HTERT RPE-1 (cell line): ENCODE data around the gene ACAA2.

Experiments used
- in situ Hi-C: fragments of 300-500 bp; cut with MboI; formaldehyde crosslinking; loops from 4 replicates; pipeline ENCODE4 v1.14.3; 2020; ENCODE audit warnings: low sequenced_read_pairs

ACAA2 gene, protein sequence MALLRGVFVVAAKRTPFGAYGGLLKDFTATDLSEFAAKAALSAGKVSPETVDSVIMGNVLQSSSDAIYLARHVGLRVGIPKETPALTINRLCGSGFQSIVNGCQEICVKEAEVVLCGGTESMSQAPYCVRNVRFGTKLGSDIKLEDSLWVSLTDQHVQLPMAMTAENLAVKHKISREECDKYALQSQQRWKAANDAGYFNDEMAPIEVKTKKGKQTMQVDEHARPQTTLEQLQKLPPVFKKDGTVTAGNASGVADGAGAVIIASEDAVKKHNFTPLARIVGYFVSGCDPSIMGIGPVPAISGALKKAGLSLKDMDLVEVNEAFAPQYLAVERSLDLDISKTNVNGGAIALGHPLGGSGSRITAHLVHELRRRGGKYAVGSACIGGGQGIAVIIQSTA

DNA sequence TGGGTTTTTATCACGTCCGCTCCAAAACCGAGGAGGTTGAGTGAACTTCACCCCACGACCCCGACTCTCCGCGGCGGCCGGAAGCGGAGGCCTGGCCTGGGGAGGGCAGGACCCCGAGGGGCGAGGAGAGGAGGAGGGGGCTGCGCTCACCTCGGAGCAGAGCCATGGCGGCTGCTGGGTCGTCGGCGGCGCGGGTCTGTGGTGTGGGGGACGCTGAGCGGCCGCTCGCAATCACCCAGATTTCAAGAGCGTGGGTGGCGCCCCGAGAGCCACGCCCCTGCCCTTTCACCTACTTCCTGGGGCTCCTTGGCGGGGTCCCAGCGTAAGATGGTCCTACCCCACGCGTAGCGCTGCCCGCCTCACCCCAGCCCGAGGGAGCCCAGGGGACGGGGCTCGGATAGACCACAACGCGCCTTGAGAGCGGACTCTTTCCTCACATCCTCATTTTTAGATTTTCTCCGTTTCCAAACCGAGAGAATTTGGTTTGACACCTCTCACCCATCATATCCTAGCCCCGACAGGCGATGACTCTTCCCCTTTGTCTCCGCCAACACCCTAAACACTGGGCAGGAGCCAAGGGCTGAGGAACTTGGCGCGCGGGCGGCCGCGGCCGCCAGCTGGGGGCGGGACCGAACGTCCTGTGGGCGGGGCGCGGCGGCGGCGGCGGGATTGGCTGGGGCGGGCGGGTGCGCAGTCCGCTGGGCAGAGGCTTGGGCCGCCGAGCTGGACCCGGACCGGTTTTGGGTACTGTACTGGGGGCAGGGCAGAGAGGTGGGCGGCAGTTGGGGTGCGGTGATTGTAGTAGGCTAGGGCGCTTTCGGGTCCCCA lies at the start of gene ACAA2:
Gene ACAA2, minus strand, starts transcription at position 215 of the 828 bp plus-strand sequence. Its CDS starts 49 bp downstream, at position 166.
- in situ Hi-C loops: no loop called here

DNA sequence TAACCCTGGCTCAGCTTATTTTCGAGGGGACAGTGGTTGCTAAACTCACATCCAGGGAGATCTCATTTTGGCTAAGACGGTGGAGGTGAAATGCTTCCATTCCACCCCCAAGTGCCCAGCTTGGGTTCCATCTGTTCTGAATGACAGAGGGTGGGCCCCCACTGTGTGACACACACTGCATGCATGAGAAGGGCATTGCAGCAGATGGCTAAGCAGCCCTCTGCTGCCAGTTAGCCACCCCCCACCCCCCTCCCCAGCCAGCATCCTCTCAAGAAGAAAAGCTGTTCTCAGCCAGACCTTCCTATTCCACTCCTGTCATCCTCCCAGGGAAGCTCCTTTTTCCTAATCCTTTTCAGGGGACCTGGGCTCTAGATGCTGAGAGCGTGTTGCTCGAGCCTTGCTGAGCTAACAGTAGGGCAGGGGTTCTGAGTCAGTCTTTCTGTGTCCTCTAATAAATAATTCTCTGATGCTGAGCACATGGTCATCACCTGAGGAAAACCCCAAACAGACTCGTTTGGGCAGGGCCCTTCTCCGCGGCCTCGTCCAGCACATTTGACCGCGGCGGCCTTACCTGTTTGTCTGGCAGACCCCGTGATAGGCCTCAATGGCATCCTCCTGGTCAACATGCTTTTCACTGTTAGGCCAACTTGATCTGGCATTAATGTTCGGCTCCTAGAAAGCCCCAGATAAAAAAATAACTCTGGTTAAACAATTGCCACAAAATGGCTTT lies 49.5 kb upstream of the ACAA2 start:
- in situ Hi-C loops: no loop called here

DNA sequence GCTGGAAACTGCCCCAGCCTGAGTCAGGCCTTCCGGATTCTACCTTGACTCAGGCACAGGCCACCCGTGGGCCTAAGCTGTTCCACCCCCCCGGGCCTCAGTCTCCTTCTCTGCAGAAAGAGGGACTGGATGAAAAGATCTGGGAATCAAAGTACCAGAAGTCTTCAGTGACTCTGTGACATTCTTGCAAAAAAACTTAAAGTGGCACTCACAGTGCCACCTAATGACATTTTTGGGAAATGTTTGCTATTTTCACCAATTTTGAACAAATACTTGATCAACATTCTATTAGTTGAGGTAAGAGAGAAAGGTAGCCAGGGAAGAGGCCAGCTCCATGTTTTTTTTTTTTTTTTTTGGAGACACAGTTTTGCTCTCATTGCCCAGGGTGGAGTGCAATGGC lies 48.3 kb upstream of the ACAA2 start:
- in situ Hi-C loops: no loop called here

DNA sequence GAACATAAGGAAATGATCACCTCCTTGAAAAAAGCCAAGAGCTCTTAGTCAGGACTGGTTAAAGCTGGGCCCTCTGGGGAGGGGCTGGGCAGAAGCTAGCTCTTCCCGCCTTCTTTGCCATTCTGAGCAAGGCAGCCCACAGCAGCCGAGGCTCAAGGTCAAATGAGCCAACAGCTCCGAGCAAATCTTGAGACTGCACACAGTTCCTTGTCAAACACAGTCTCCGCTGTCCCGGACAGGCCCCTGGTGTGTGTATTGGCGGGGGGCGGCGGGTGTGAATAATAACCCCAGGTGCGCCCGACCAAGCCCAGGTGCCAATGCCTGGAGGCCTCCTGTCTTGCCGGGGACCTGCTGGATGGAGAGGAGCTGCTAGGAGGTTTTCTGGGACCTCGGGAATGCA lies 46.4 kb upstream of the ACAA2 start:
- in situ Hi-C loops: no loop called here

DNA sequence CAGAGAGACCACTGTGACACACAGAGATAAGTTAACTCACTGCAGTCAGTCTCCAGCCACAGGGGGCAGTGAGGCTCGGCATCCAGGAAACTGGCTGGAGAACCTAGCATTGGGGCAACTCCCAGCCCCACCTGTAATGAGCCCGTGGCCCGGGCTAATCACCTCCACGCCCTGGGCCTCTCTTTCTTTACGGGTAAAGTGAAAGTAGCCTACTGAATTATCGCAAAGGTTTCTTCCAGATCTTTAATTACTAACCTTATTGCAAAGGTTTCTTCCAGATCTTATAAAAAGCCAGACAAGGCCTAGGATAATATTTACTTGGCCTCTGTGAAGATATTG lies 45.7 kb upstream of the ACAA2 start:
- in situ Hi-C loops: no loop called here

DNA sequence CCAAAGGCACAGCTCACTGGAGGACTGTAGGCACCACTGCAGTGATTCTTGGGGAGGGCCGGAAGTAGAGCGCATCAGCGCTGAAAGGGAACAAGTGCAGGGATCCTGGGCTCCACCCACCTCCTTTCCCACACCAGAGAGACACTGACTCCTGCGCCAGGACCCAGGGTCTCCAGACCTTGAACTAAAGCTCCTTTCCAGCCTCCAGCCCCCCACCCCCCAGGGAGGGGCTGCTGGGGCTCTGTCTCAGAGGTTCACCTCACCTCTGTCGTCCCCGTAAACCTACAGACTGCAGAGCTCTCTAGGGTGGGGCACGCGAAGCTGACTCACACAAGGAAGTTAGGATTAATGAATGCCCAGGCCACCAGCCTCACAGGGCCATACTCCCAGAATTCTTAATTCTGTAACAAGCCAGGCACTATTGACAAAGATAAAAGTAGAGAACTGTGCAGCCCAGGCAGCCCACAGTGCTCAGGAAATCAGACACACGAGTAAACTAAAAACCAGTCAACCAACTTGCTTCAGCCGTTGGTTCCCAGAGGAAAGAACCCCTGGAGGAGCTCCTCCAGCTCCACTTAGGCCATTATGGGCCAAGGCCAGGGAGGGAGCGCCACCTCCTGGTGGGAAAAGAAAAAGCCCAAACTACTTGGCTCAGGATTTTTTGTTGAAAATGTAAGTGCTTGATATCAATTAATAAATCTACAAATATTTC lies 45.1 kb upstream of the ACAA2 start:
- in situ Hi-C loops: no loop called here

DNA sequence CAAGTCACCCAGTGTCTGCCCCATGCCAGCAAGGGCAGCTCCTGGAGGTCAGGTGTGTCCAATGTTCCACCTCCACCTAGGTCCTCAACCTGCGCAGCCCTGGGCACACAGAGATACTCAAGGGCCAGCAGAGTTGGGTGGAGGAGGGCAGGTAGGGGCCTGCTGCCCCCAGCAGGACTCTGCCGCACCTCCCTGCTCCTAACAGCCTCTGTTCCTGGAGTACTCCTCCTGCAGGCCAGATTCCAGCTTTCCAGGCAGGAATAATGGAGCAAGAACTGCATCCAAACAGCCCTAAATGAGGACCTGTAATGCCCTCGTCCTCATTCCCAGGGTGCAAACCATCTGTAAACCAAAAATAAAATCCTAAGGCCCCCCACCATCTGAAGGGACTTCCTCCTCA lies 44.4 kb upstream of the ACAA2 start:
- in situ Hi-C loops: no loop called here

DNA sequence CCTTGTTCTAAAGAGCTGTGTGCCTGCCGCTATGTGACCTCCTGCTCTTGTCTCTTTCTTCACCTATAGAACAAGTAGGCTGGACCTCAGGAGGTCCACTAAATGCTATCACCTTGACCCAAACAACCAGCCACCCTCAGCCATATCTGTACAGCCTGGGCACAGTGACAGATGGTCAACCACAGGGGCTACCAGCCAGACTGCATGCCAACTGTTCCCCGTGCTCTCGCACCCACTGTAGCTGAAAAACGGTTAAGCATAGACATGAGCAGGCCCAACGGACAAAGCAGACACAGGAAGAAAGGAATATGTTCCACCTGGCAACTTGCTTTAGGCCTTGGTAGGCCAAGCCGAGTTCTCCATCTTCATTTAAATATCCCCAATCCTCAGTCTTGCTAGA lies 43.2 kb upstream of the ACAA2 start:
- in situ Hi-C loops: no loop called here

DNA sequence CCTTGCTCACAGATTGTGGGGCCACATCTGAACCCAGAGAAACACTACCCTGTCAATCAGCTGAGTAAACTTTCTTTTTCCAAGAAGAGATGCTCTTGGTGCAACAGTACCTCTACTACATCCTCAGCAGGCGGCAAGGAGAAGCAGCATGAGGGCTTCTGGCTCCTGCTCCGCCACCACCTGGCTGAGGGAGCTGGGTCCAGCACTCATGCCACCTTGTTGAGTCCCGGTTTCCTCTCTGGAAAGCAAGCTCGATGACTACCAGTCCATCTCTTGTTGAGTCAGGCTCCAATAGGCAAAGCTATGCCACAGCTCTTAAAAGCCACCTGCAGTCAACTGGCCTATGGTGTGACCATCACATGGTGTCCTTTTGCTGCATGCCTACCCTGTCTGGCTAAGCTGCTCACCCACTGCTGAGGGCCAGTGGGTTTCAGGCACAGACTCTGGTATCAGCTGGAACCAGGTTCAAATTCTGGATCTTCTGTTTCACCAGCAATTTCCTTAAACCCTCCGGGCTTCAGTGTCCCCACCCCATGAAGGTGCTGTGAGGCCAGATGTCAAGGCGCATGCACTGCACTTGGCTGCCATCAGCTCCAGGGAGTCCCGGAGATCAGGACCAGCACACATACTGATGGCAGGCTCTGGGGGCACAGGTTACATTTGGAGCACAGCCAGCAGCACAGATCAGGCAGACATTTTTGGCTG lies 42.5 kb upstream of the ACAA2 start:
- in situ Hi-C loops: no loop called here

DNA sequence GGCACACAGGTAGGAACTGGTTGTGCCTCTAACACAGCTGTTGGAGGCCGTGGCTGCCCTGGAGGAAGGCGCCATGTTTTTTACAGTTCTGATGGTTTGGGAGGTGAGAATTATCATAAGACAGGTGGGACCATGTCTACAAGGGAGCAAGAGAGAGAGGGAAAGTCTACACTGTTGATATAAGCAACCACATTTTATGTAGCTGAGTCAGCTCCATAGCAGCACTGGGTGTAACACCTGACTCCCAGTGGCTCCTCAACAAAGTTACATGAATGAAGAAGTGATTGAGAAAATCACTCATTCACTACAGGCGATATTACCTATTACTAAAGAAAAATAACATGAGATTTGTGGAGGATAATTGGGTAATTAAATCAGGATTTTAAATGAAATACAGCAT lies 41.3 kb upstream of the ACAA2 start:
- in situ Hi-C loops: no loop called here

DNA sequence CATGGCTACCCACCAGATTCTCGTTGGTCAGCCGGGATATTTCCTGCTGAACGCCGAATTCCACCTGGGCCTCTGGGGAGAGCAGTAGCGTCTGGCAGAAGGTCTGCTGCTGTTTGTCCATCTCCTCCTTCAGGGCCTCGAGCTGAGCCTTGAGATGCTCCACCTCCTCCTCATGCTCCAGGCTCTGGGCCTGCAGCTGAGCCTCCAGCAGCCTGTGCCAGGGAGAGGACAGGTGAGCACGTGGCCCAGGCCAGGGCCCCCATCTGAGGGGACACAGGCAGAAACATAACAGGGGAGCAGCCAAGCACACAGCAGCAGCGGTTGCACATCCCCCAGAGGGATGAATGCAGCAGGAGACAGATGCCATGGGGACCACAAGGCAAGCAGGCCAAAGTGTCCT lies 40.1 kb upstream of the ACAA2 start:
- in situ Hi-C loops: no loop called here

DNA sequence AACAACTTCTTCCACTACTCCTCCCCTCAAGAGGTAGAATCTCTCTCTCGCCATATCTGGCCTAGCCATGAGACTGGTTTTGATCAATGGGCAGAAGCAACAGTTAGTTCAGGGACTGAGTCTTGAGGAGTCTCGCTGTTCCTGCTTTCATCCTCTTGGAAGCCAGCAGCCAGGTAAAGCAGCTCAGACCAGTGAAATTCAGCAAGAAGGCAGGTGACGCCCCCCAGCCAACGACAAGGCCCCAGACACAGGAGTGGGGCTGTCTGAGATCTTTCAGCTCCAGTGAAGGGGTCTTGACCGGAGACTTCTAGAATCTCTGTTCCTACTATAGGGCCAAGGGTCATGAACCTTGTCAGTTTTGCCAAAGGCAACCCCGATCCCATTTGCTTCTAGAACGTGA lies 39.7 kb upstream of the ACAA2 start:
- in situ Hi-C loops: no loop called here

DNA sequence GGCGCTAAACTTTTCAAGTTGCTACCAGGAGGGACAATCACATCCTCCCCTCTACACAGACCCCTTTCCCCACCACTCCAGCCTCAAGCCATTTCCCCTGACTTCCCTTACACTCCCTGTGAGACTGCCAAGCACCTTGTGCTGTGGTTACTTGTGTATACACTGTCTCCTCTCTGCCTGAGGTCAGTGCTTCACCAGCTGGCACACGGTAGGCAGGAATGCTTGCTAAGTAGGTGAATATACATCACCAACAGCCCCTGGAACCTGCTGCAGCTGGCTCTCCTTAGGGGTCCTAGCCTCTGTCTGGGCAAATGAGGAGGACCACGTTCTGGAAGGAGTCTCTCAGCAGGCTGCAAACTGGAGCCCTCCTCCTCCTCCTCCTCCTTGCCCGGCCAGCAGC lies 38.3 kb upstream of the ACAA2 start:
- in situ Hi-C loops: no loop called here

DNA sequence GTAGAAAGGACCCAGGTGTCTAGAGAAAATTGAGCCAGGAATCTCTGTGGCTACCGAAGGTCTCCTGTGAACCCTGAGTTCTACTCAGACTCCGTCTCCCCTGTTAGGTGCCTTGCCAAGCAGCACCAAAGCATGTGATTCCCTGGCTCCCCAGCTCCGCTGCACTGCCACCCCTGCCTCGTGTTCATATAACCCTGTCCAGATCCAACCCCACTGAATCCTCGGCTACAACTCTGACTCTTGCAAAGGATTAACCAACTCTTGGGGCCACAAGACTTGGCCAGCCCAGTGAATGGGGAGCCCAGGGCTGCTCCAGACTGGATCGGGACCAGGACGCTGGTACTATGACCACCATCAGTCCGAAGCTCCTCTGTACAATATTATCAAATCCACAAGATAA lies 37.3 kb upstream of the ACAA2 start:
- in situ Hi-C loops: no loop called here

DNA sequence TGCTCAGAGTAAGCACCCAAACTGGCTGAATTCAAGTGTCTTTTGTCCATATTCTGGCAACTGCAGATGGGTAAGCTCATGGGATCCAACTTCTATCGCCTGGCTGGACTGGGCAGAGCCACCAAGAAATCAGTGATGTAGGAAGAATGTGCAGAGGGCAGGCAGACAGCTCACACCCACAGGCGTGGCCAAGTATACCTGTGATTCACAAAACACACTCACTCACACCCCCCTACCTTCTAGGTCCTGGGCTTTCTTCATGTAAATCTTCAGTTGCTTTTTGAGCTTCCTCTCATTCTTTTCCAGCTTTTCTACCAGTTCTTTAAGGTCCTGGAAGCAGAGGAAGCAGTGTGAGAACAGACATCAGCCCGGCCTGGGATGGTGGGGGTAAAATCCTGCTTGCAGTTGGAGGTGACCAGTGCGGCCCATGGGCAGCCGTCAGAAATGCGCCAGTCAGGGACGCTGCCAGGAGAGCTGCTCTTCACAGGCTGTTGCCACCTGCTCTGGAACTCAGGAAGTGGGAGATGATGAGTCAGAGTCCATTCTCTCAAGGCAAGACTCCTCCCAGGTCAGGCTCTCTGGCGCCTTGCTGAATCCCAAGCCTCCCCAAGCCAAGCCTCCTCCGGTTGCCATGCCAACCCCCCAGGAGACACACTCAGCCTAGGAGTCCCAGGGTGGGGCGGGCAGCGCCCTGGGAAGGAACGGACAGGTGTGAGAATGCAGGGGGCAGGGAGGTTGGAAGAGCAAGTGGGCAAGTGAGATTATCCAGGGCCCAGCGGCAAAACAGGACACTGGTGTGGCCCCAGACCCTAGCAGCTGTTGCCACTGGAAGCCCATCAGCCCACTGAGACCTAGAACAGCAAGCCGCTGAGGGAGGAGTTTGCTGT lies 36.2 kb upstream of the ACAA2 start:
- in situ Hi-C loops: no loop called here

DNA sequence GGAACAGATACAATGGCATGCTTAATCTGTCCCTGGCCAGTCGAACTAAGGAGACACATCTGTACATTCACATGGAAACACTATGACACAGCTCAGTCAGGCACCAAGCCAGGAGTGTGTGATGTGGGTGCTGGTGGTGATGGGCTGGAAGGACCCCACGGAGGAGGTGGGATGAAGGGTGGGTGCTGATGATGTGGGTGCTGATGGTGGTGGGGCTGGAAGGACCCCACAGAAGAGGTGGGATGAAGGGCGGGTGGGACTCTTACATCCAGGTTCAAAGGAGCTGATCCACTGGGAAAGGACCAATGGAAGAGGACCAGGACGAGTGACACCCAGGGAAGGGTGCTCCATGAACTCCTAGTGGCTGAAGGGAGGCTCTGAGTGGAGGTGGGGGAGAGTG lies 34.8 kb upstream of the ACAA2 start:
- in situ Hi-C loops: no loop called here

DNA sequence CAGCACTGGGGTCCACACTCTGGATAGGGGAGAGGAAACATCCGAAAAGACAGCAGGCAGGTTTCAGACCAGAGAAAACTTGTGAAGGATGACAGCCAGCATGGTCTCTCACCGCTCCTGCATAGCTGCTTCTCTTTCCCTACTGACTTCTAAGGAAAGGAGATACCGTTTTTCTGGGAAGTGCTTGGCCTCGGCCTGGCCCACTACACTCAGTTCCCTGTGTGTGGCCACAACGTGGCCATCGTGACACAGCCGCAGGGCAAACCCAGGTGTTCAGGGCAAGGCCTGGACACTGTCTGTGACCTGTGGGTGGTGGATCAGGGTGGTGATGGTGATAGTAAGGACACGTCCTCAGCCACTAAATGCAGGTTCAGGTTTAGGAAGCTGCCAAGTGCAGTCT lies 34.2 kb upstream of the ACAA2 start:
- in situ Hi-C loops: no loop called here

DNA sequence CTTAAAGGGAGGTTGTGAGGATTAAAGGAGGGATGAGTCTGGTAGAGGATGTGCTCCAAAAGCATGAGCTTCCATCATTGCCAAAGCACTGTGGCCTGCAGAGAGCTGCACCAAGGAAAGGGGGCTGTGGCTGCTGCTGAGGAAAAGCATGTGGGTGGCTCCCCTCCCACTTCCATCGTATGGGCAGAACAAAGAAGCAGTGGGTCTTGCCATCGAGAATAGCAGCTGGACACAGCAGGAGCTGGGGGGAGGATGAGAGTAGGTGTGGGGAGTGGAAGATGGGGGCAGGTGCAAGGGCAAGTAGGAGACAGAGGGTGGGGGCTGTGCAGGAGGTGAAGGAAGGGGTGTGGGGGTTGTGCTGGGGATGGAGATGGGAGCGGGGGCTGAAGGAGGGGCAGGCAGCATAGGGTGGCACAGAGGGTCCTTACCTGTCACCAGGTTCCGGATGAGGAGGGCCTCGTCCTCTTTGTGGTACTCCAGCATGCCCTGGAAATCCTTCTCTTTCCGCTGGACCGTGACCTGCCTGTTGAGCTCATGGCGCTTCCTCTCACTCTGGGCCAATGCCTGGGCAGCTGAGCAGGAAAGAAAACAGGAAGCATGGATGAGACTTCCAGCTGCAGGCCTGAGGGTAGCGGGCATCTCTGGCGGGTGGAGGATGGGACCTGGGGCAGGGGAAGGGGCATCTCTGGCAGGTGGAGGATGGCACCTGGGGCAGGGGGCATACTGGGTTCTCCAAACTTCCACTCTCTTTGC lies 33.6 kb upstream of the ACAA2 start:
- in situ Hi-C loops: no loop called here

DNA sequence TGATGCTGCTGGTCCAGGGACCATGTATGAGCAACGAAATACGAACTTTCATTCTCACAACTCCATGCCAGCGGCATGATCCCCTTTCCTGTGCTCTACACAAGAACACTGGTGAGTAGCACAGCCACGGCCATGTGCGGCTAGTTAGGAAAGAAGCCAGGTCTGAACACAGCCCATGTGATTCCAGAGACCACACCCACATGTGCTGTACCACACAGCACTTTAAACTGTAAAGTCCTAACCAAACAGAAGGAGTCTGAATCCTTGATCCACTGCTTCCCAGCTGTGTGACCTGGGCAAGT lies 33.0 kb upstream of the ACAA2 start:
- in situ Hi-C loops: no loop called here
